ENCODE results near the gene IMMP1L. TPM values are rescaled to one million over a fixed set of nuclear protein-coding genes. Genes with fewer than 3 reads are reported as not detected.

IMMP1L gene
- 7.2 and 11.1 TPM in 2 replicates for total RNA-seq

GRCh38 chr11:31509429-31510345 lies at the start of gene IMMP1L, which contains the start of gene ELP4:
IMMP1L (minus strand) TSS chr11:31509622; CDS start chr11:31463276, 46,346 bp downstream.
ELP4 (plus strand) TSS chr11:31509767; CDS start chr11:31509785, 18 bp downstream.

Other genes with a start within 250 kb of the IMMP1L start
- not detected in 2 replicates for gene DCDC1, start 139.9 kb downstream of the IMMP1L start, total RNA-seq
- gene DNAJC24, start 139.8 kb downstream of the IMMP1L start, total RNA-seq = 9.5 and 14.5 TPM in 2 replicates
- 22.3 and 23.5 TPM in 2 replicates for gene ELP4, start 145 bp upstream of the IMMP1L start, total RNA-seq